Vagina (tissue), 2 donors: Measurements from ENCODE around the gene GP1BA. TPM values are rescaled to one million over a fixed set of nuclear protein-coding genes. Genes with fewer than 3 reads are reported as not detected.

Source experiments
- DNase-seq, 2 donors: peaks; one replicate each; pipeline ENCODE4 v3.0.0-alpha.2; 2017; ENCODE audit errors: extremely low spot score in 2 of 2
- H3K27ac ChIP-seq: fragments of 200-600 bp; sonication (generic); one replicate; pipeline ENCODE4 v1.5.1; 2019
- H3K27me3 ChIP-seq: fragments of 200-600 bp; sonication (generic); one replicate; pipeline ENCODE4 v1.5.1; 2019
- H3K36me3 ChIP-seq, 2 donors: fragments of 200-600 bp; sonication (generic); one replicate each; pipeline ENCODE4 v1.5.1; 2017 to 2019
- H3K4me1 ChIP-seq: fragments of 200-600 bp; sonication (generic); one replicate; pipeline ENCODE4 v1.5.1; 2019
- H3K4me3 ChIP-seq, 2 donors: fragments of 200-600 bp; sonication (generic); 1 replicate in 1 of 2; 2 replicates in 1 of 2; pipeline ENCODE4 v1.5.1; 2016 to 2019
- H3K9me3 ChIP-seq: fragments of 200-600 bp; sonication (generic); one replicate; pipeline ENCODE4 v1.5.1; 2019
- POLR2A ChIP-seq, 2 donors: fragments of 450-650 bp; IDR thresholded peaks; one replicate each; pipeline ENCODE4 v1.6.1; 2017; ENCODE audit warnings: antibody characterized with exemption in 2 of 2, mild to moderate bottlenecking in 2 of 2, moderate library complexity in 2 of 2
- POLR2AphosphoS5 ChIP-seq, 2 donors: sonication (generic); formaldehyde crosslinking; IDR thresholded peaks; one replicate each; pipeline ENCODE4 v1.9.0; 2017; ENCODE audit warnings: antibody characterized with exemption in 2 of 2, mild to moderate bottlenecking in 2 of 2, low read depth in 1 of 2; ENCODE audit not compliant: insufficient read depth in 1 of 2
- intact Hi-C: fragments of 100-400 bp; cut with DNase I; formaldehyde crosslinking; loops from one replicate; pipeline ENCODE4 v1.15.1; 2023
- total RNA-seq: library from RNA; depleted of rRNA; stranded (reverse); fragments of >200 nt; gene quantifications from one replicate; pipeline ENCODE4 v1.2.3, GENCODE V29; 2016
- TF ChIP-seq, protein P1 (sequence below), 3 experiments: fragments of 450-650 bp in 2 of 3; fragments of 200-600 bp in 1 of 3; sonication (generic) in 1 of 3; IDR thresholded peaks; one replicate each; pipeline ENCODE4 v1.5.1; 2017 to 2019; ENCODE audit warnings: antibody characterized with exemption in 3 of 3, mild to moderate bottlenecking in 2 of 3, moderate library complexity in 2 of 3

Gene GP1BA
- total RNA-seq, 1 donor from 2014 or later: not detected

DNA sequence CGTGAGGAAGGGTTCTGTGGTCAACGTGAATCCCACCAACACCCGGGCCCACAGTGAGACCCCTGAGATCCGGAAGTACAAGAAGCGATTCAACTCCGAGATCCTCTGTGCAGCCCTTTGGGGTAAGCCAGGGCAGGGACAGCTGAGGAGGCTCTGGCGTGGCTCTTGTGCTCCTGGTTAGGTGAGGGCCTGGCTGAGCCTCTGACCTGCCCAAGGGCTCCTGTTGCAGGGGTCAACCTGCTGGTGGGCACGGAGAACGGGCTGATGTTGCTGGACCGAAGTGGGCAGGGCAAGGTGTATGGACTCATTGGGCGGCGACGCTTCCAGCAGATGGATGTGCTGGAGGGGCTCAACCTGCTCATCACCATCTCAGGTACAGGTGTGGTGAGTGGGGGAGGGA lies 37.0 kb upstream of the GP1BA start:
- no peak overlapping the region for H3K4me3 ChIP-seq
- H3K27me3 ChIP-seq: no peaks in the 10 kb centered on the region
- DNase-seq: no peak
- peaks cover 14% of the 10 kb centered on the region for H3K4me1 ChIP-seq
- intact Hi-C loops: no loop called here
- TF ChIP-seq POLR2AphosphoS5 (IDR thresholded peaks at IDR 0.05; ENCODE audit: insufficient read depth in 1 of 2, low read depth in 1 of 2) (no peak), POLR2A (IDR thresholded peaks at IDR 0.05) (no peak)
- TF ChIP-seq, protein P1, sequence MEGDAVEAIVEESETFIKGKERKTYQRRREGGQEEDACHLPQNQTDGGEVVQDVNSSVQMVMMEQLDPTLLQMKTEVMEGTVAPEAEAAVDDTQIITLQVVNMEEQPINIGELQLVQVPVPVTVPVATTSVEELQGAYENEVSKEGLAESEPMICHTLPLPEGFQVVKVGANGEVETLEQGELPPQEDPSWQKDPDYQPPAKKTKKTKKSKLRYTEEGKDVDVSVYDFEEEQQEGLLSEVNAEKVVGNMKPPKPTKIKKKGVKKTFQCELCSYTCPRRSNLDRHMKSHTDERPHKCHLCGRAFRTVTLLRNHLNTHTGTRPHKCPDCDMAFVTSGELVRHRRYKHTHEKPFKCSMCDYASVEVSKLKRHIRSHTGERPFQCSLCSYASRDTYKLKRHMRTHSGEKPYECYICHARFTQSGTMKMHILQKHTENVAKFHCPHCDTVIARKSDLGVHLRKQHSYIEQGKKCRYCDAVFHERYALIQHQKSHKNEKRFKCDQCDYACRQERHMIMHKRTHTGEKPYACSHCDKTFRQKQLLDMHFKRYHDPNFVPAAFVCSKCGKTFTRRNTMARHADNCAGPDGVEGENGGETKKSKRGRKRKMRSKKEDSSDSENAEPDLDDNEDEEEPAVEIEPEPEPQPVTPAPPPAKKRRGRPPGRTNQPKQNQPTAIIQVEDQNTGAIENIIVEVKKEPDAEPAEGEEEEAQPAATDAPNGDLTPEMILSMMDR (IDR thresholded peaks at IDR 0.05): no peak
- H3K9me3 ChIP-seq: no peaks in the 10 kb centered on the region
- peaks cover 0 to 75% of the 10 kb centered on the region in 2 donors for H3K36me3 ChIP-seq
- no peak overlapping the region for H3K27ac ChIP-seq

DNA sequence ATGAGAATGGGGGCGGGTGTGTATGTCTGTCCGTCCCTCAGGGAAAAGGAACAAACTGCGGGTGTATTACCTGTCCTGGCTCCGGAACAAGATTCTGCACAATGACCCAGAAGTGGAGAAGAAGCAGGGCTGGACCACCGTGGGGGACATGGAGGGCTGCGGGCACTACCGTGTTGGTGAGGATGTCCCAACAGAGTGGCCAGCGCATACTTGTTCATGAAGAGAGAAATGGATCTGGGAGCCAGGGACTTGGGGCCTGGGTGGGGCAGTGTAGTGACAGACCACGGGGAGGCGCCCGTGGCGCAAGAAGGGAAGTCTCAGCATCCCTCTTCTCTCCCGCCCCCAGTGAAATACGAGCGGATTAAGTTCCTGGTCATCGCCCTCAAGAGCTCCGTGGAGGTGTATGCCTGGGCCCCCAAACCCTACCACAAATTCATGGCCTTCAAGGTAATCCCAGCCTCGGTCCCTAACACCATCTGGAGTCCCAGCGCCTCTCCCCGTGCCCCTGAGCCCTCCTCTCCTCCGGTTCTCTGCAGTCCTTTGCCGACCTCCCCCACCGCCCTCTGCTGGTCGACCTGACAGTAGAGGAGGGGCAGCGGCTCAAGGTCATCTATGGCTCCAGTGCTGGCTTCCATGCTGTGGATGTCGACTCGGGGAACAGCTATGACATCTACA lies 36.3 kb upstream of the GP1BA start:
- no peak overlapping the region for H3K4me3 ChIP-seq
- peaks cover 20% of the 10 kb centered on the region for H3K4me1 ChIP-seq
- intact Hi-C loops: no loop called here
- DNase-seq: no peak
- peaks cover 0 to 68% of the 10 kb centered on the region in 2 donors for H3K36me3 ChIP-seq
- no peaks in the 10 kb centered on the region for H3K27me3 ChIP-seq
- H3K9me3 ChIP-seq: no peaks in the 10 kb centered on the region
- no peak overlapping the region for H3K27ac ChIP-seq
- TF ChIP-seq, protein P1 (IDR thresholded peaks at IDR 0.05): no peak
- TF ChIP-seq POLR2AphosphoS5 (IDR thresholded peaks at IDR 0.05; ENCODE audit: insufficient read depth in 1 of 2, low read depth in 1 of 2) (no peak), POLR2A (IDR thresholded peaks at IDR 0.05) (no peak)

DNA sequence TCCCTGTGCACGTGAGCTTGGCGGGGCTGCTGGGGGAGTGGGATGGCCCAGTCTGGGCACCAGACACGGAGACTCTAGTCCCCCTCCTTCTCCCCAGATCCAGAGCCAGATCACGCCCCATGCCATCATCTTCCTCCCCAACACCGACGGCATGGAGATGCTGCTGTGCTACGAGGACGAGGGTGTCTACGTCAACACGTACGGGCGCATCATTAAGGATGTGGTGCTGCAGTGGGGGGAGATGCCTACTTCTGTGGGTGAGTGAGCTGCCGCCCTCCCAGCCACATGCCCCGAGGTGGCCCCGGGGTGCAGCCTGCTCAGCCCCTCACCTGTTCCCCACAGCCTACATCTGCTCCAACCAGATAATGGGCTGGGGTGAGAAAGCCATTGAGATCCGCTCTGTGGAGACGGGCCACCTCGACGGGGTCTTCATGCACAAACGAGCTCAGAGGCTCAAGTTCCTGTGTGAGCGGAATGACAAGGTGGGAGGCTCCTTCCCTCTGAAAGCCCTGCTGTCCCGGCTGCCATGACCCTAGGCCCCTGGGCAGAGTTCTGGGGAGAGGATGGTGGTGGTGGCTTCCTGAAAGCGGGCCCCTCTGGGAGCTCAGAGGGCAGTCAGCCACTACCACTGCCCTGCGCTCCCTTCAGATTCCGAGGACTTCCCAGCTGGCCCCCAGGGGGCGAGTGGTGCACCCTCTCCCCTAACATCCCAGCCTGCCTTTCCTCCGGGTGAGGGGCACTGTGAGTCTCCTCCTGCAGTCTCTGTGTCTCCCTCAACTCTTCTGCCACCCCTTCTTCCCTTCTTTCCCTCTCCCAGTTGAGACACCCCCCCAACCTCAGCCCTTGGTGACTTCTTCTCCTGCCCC lies 35.5 kb upstream of the GP1BA start:
- intact Hi-C loops: no loop called here
- no peak overlapping the region for H3K27ac ChIP-seq
- DNase-seq: no peak
- H3K4me3 ChIP-seq: no peak overlapping the region
- TF ChIP-seq POLR2A (IDR thresholded peaks at IDR 0.05) (no peak), POLR2AphosphoS5 (IDR thresholded peaks at IDR 0.05; ENCODE audit: insufficient read depth in 1 of 2, low read depth in 1 of 2) (no peak)
- H3K27me3 ChIP-seq: no peaks in the 10 kb centered on the region
- peaks cover 0 to 60% of the 10 kb centered on the region in 2 donors for H3K36me3 ChIP-seq
- H3K9me3 ChIP-seq: no peaks in the 10 kb centered on the region
- H3K4me1 ChIP-seq: peaks cover 20% of the 10 kb centered on the region

DNA sequence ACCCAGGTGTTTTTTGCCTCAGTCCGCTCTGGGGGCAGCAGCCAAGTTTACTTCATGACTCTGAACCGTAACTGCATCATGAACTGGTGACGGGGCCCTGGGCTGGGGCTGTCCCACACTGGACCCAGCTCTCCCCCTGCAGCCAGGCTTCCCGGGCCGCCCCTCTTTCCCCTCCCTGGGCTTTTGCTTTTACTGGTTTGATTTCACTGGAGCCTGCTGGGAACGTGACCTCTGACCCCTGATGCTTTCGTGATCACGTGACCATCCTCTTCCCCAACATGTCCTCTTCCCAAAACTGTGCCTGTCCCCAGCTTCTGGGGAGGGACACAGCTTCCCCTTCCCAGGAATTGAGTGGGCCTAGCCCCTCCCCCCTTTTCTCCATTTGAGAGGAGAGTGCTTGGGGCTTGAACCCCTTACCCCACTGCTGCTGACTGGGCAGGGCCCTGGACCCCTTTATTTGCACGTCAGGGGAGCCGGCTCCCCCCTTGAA lies 34.8 kb upstream of the GP1BA start:
- H3K36me3 ChIP-seq: peaks cover 0 to 54% of the 10 kb centered on the region in 2 donors
- no peaks in the 10 kb centered on the region for H3K9me3 ChIP-seq
- intact Hi-C loops: no loop called here
- TF ChIP-seq POLR2A (IDR thresholded peaks at IDR 0.05): no peak
- no peak for TF ChIP-seq POLR2AphosphoS5 (IDR thresholded peaks at IDR 0.05; ENCODE audit: insufficient read depth in 1 of 2, low read depth in 1 of 2)
- TF ChIP-seq, protein P1 (IDR thresholded peaks at IDR 0.05): no peak
- H3K27me3 ChIP-seq: no peaks in the 10 kb centered on the region
- H3K27ac ChIP-seq: no peak overlapping the region
- no peak for DNase-seq
- H3K4me1 ChIP-seq: peaks cover 20% of the 10 kb centered on the region
- H3K4me3 ChIP-seq: no peak overlapping the region

DNA sequence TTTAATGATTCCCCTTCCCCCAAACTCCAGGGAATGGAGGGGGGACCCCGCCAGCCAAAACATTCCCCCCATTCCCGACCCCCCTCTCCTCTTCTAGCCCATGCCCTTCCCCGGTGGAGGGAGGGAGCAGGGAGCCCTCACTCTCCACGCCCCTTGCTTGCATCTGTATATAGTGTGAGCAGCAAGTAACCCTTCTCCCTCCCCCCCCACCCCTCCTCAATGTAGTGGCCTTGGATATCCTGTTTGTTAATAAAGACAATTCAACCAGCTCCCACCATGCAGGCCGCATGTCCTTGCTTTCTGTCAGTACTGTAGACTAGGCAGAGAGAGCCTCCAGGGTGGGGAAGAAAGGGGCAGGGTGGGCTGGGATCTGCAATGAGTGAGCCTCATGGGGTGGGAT lies 34.3 kb upstream of the GP1BA start:
- Histone ChIP-seq H3K4me1 (peaks cover 21% of the 10 kb centered on the region), H3K27ac (no peak overlapping the region), H3K27me3 (no peaks in the 10 kb centered on the region), H3K9me3 (no peaks in the 10 kb centered on the region), H3K36me3 (peaks cover 0 to 48% of the 10 kb centered on the region in 2 donors), H3K4me3 (no peak overlapping the region)
- TF ChIP-seq POLR2AphosphoS5 (IDR thresholded peaks at IDR 0.05; ENCODE audit: insufficient read depth in 1 of 2, low read depth in 1 of 2): no peak
- TF ChIP-seq POLR2A (IDR thresholded peaks at IDR 0.05): no peak
- TF ChIP-seq, protein P1 (IDR thresholded peaks at IDR 0.05): no peak
- intact Hi-C loops: no loop called here
- no peak for DNase-seq
